Panc1 (cell line): ENCODE measurements around the gene WDR7. TPM values are rescaled to one million over a fixed set of nuclear protein-coding genes. Genes with fewer than 3 reads are reported as not detected.

Experiments used
- ATAC-seq: fragments of 200-7000 bp; cut with Tn5 transposase; 2 replicates; pipeline ENCODE4 v1.9.1; 2020; ENCODE audit warnings: mild to moderate bottlenecking, moderate library complexity
- BruUV-seq: library from RNA; stranded (reverse); fragments of 400-500 nt; replicated peaks from 2 replicates; lab custom pipeline; 2021; lab: Mats Ljungman, UMichigan
- CTCF ChIA-PET: fragments of 300-600 bp; sonication (Branson Sonifier 250); formaldehyde crosslinking; loops from one replicate; lab custom pipeline; 2022; ENCODE audit warnings: antibody characterized with exemption; lab: Charles Lee
- POLR2A ChIA-PET: fragments of 300-600 bp; sonication (Branson Sonifier 250); formaldehyde crosslinking; loops from one replicate; lab custom pipeline; 2022; ENCODE audit warnings: antibody characterized with exemption; lab: Charles Lee
- DNase-seq: peaks from one replicate; pipeline ENCODE4 v3.0.0-alpha.2; 2010; ENCODE audit warnings: low read depth, low spot score
- H3K27ac ChIP-seq: 2 replicates; pipeline ENCODE4 v1.5.1; 2011; ENCODE audit warnings: mild to moderate bottlenecking, low read length, inconsistent platforms
- H3K27me3 ChIP-seq: fragments of 200-500 bp; sonication (Bioruptor generic); 2 replicates; pipeline ENCODE4 v1.6.0; 2014; ENCODE audit warnings: low read length, inconsistent platforms; ENCODE audit not compliant: control insufficient read depth, insufficient read depth
- H3K36me3 ChIP-seq: fragments of 200-500 bp; sonication (Bioruptor generic); 2 replicates; pipeline ENCODE4 v1.5.1; 2014; ENCODE audit warnings: inconsistent platforms, mild to moderate bottlenecking, low read length, moderate library complexity; ENCODE audit not compliant: control insufficient read depth, insufficient read depth
- H3K4me1 ChIP-seq: 2 replicates; pipeline ENCODE4 v1.5.1; 2011; ENCODE audit warnings: inconsistent platforms, mild to moderate bottlenecking, low read length, moderate library complexity; ENCODE audit not compliant: control insufficient read depth, insufficient read depth
- H3K4me3 ChIP-seq, 2 experiments: 2 replicates each; pipeline ENCODE4 v1.5.1; 2011 to 2012; ENCODE audit warnings: low read depth in 2 of 2, low read length in 2 of 2, mild to moderate bottlenecking in 2 of 2, inconsistent platforms in 1 of 2, moderate library complexity in 1 of 2
- H3K9me3 ChIP-seq: fragments of 200-500 bp; sonication (Bioruptor generic); 2 replicates; pipeline ENCODE4 v1.5.1; 2014; ENCODE audit warnings: low read depth, mild to moderate bottlenecking, inconsistent platforms, low read length, moderate library complexity; ENCODE audit not compliant: control insufficient read depth, insufficient read depth
- POLR2AphosphoS5 ChIP-seq: IDR thresholded peaks from 2 replicates; pipeline ENCODE4 v1.6.1; 2012; ENCODE audit warnings: mild to moderate bottlenecking, low read depth, low read length, moderate library complexity
- SIN3A ChIP-seq: IDR thresholded peaks from 2 replicates; pipeline ENCODE4 v1.6.1; 2012; ENCODE audit warnings: low read depth, mild to moderate bottlenecking, low read length, moderate library complexity, borderline replicate concordance; ENCODE audit not compliant: insufficient read depth
- TCF7L2 ChIP-seq: IDR thresholded peaks from 2 replicates; pipeline ENCODE4 v1.6.1; 2011; ENCODE audit warnings: mild to moderate bottlenecking, low read depth, low read length, inconsistent platforms
- in situ Hi-C: cut with HindIII; loops from 2 replicates; pipeline ENCODE4 v1.10.0; 2016; ENCODE audit warnings: low sequenced_read_pairs, low pct_unique_long_range_greater_than_20kb
- intact Hi-C: fragments of 100-400 bp; cut with micrococcal nuclease; formaldehyde crosslinking; loops from one replicate; pipeline ENCODE4 v1.10.0; 2022; ENCODE audit not compliant: unreplicated experiment
- total RNA-seq: library from RNA; stranded (reverse); gene quantifications from one replicate; pipeline ENCODE4 v1.2.1, GENCODE V29; 2021; ENCODE audit not compliant: unreplicated experiment
- TF ChIP-seq, protein P1 (sequence below): fragments of 450-650 bp; IDR thresholded peaks from 2 replicates; pipeline ENCODE4 v1.5.1; 2017; ENCODE audit warnings: mild to moderate bottlenecking
- TF ChIP-seq, protein P2 (sequence below), 2 experiments: IDR thresholded peaks; 2 replicates each; pipeline ENCODE4 v1.6.1; 2011 to 2012; ENCODE audit warnings: low read depth in 2 of 2, control low read depth in 1 of 2, low read length in 1 of 2, mild to moderate bottlenecking in 1 of 2, moderate library complexity in 1 of 2; ENCODE audit not compliant: insufficient read depth in 1 of 2

The WDR7 gene
- total RNA-seq, 1 experiment from 2014 or later, result 12.3 TPM

DNA sequence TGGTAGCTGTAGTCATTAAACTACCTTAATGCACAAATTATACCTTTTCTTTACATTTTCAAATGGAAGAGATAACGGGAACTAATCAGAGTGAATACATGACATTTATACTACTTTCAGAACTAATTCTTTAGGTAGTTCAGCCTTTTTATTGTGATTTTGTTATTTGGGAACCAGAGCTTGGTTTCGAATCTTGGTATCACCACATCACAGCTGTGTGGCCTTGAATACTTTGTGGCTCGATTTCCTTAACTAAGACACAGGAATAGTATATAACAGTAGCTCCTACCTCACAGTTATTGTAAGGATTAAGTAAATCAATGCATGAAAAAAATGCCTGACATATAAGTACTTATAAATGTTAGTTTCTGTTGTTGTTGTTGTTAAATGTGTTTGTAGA is 240.0 kb downstream of the WDR7 start:
- no TSS peak for BruUV-seq

DNA sequence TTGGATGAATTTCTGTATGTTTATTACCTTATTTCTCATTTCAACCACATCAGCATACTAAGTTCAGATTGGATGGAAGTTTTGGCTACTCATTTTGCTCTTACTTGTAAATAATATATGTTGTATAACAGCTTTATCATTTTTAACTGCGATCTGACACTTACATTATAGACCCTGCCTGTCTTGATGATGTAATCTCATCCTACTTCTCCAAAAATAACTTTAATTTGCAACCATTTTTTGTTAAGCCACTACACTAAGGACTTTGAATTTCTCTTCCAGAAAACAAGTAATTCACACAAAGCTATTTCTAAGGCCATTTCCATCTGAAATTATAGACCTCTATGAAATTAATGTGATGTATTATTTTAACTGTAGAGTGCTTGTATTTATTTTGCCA is 240.7 kb downstream of the WDR7 start:
- in situ Hi-C loops, result no loop called here
- POLR2A ChIA-PET, result no interaction called here
- CTCF ChIA-PET, result no interaction called here
- Histone ChIP-seq H3K27me3 (no peaks in the 10 kb centered on the region), H3K4me1 (peaks cover 4% of the 10 kb centered on the region; the same call in 1 of the 2 replicates), H3K27ac (no peak overlapping the region), H3K4me3 (no peak overlapping the region), H3K36me3 (no peaks in the 10 kb centered on the region; the same call in 1 of the 2 replicates), H3K9me3 (no peaks in the 10 kb centered on the region)
- no TSS peak for BruUV-seq
- ATAC-seq (no peak), DNase-seq (no peak)
- TF ChIP-seq TCF7L2 (no peak), POLR2AphosphoS5 (no peak), SIN3A (no peak)
- TF ChIP-seq, protein P1, sequence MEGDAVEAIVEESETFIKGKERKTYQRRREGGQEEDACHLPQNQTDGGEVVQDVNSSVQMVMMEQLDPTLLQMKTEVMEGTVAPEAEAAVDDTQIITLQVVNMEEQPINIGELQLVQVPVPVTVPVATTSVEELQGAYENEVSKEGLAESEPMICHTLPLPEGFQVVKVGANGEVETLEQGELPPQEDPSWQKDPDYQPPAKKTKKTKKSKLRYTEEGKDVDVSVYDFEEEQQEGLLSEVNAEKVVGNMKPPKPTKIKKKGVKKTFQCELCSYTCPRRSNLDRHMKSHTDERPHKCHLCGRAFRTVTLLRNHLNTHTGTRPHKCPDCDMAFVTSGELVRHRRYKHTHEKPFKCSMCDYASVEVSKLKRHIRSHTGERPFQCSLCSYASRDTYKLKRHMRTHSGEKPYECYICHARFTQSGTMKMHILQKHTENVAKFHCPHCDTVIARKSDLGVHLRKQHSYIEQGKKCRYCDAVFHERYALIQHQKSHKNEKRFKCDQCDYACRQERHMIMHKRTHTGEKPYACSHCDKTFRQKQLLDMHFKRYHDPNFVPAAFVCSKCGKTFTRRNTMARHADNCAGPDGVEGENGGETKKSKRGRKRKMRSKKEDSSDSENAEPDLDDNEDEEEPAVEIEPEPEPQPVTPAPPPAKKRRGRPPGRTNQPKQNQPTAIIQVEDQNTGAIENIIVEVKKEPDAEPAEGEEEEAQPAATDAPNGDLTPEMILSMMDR, result no peak
- TF ChIP-seq, protein P2, sequence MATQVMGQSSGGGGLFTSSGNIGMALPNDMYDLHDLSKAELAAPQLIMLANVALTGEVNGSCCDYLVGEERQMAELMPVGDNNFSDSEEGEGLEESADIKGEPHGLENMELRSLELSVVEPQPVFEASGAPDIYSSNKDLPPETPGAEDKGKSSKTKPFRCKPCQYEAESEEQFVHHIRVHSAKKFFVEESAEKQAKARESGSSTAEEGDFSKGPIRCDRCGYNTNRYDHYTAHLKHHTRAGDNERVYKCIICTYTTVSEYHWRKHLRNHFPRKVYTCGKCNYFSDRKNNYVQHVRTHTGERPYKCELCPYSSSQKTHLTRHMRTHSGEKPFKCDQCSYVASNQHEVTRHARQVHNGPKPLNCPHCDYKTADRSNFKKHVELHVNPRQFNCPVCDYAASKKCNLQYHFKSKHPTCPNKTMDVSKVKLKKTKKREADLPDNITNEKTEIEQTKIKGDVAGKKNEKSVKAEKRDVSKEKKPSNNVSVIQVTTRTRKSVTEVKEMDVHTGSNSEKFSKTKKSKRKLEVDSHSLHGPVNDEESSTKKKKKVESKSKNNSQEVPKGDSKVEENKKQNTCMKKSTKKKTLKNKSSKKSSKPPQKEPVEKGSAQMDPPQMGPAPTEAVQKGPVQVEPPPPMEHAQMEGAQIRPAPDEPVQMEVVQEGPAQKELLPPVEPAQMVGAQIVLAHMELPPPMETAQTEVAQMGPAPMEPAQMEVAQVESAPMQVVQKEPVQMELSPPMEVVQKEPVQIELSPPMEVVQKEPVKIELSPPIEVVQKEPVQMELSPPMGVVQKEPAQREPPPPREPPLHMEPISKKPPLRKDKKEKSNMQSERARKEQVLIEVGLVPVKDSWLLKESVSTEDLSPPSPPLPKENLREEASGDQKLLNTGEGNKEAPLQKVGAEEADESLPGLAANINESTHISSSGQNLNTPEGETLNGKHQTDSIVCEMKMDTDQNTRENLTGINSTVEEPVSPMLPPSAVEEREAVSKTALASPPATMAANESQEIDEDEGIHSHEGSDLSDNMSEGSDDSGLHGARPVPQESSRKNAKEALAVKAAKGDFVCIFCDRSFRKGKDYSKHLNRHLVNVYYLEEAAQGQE (IDR thresholded peaks at IDR 0.05; ENCODE audit: insufficient read depth in 1 of 2, low read depth in 2 of 2, low read length in 1 of 2), result no peak
- intact Hi-C loops, result no loop called here

More for the DNA sequence above, 240.0 kb downstream of the WDR7 start:
- ChIA-PET POLR2A (no interaction called here), CTCF (no interaction called here)
- ATAC-seq (no peak), DNase-seq (no peak)
- intact Hi-C loops, result no loop called here
- peaks cover 4% of the 10 kb centered on the region; the same call in 1 of the 2 replicates for H3K4me1 ChIP-seq
- no peak for TF ChIP-seq POLR2AphosphoS5
- in situ Hi-C loops, result no loop called here
- H3K9me3 ChIP-seq, result no peaks in the 10 kb centered on the region
- H3K36me3 ChIP-seq, result no peaks in the 10 kb centered on the region; the same call in 1 of the 2 replicates
- H3K4me3 ChIP-seq, result no peak overlapping the region
- H3K27ac ChIP-seq, result no peak overlapping the region
- H3K27me3 ChIP-seq, result no peaks in the 10 kb centered on the region

DNA sequence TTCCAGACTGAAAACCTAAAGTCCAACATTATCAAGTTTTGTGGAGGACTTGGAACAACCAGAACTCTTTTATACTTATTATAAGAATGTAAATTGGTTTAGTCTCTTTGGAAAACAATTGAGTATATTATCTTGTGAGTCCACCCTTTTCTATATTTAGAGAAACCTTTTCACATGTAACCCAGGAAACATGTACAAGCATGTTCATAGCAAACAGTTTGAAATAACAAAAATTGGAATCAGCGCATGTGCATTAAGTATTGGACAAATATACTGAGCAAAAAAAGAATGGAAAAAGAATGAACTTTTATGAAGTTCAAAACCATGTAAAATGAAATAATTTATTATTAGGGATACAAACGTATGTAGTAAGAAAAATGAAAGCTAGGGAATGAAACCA is 246.0 kb downstream of the WDR7 start:
- no peaks in the 10 kb centered on the region; the same call in 1 of the 2 replicates for H3K36me3 ChIP-seq
- ChIA-PET CTCF (no interaction called here), POLR2A (no interaction called here)
- DNase-seq (no peak), ATAC-seq (no peak)
- intact Hi-C loops, result no loop called here
- no peak for TF ChIP-seq POLR2AphosphoS5
- TF ChIP-seq, protein P1, result no peak
- TF ChIP-seq, protein P2 (IDR thresholded peaks at IDR 0.05; ENCODE audit: insufficient read depth in 1 of 2, low read depth in 2 of 2, low read length in 1 of 2), result no peak
- no peak for TF ChIP-seq TCF7L2
- TF ChIP-seq SIN3A, result no peak
- no peaks in the 10 kb centered on the region for H3K9me3 ChIP-seq
- no peaks in the 10 kb centered on the region; the same call in 1 of the 2 replicates for H3K4me1 ChIP-seq
- BruUV-seq, result no TSS peak
- H3K27me3 ChIP-seq, result no peaks in the 10 kb centered on the region
- in situ Hi-C loops, result no loop called here
- no peak overlapping the region for H3K27ac ChIP-seq
- H3K4me3 ChIP-seq, result no peak overlapping the region
